GM18526 (cell line): ENCODE results near the gene STEAP4.

ENCODE experiments used
- POLR2A ChIP-seq: IDR thresholded peaks from 3 replicates; pipeline ENCODE4 v1.6.1; 2011; ENCODE audit not compliant: insufficient read length; ENCODE audit errors: extremely low read depth

The STEAP4 gene

GRCh38 chr7:88322151-88322550 is 15.5 kb upstream of the STEAP4 start:
- TF ChIP-seq POLR2A: no peak

GRCh38 chr7:88321694-88322093 is 15.0 kb upstream of the STEAP4 start:
- no peak for TF ChIP-seq POLR2A

- no peak for TF ChIP-seq POLR2A
Observed at GRCh38 chr7:88318196-88318595, 11.5 kb upstream of the STEAP4 start.

- TF ChIP-seq POLR2A: no peak
Observed at GRCh38 chr7:88317422-88317821, 10.7 kb upstream of the STEAP4 start.

GRCh38 chr7:88316456-88316855 is 9.8 kb upstream of the STEAP4 start:
- no peak for TF ChIP-seq POLR2A

- TF ChIP-seq POLR2A: no peak
Observed at GRCh38 chr7:88315522-88315921, 8.8 kb upstream of the STEAP4 start.

- TF ChIP-seq POLR2A: no peak
Observed at GRCh38 chr7:88314061-88314491, 7.4 kb upstream of the STEAP4 start.

GRCh38 chr7:88312061-88312663 is 5.5 kb upstream of the STEAP4 start:
- no peak for TF ChIP-seq POLR2A

GRCh38 chr7:88311675-88312036 is 5.0 kb upstream of the STEAP4 start:
- no peak for TF ChIP-seq POLR2A

- no peak for TF ChIP-seq POLR2A
Observed at GRCh38 chr7:88310956-88311674, 4.4 kb upstream of the STEAP4 start.

- TF ChIP-seq POLR2A: no peak
Observed at GRCh38 chr7:88309819-88310218, 3.1 kb upstream of the STEAP4 start.

GRCh38 chr7:88307823-88308222 is 1.1 kb upstream of the STEAP4 start:
- TF ChIP-seq POLR2A: no peak

GRCh38 chr7:88307412-88307811 is 718 bp upstream of the STEAP4 start:
- no peak for TF ChIP-seq POLR2A

- TF ChIP-seq POLR2A: no peak
Observed at GRCh38 chr7:88305044-88305443, 1.6 kb downstream of the STEAP4 start.

- no peak for TF ChIP-seq POLR2A
Observed at GRCh38 chr7:88302486-88302885, 4.2 kb downstream of the STEAP4 start.

GRCh38 chr7:88301924-88302323 is 4.8 kb downstream of the STEAP4 start:
- no peak for TF ChIP-seq POLR2A

- TF ChIP-seq POLR2A: no peak
Observed at GRCh38 chr7:88300401-88300945, 6.2 kb downstream of the STEAP4 start.
